ENCODE results near the gene UBE2Q2.

Gene UBE2Q2

GRCh38 chr15:75830910-75831805 is 12.1 kb upstream of the UBE2Q2 start:
- H3K36me3 ChIP-seq (ENCODE audit: insufficient read depth, low read length), result no peaks in the 10 kb centered on the region
- no peaks in the 10 kb centered on the region for H3K27me3 ChIP-seq (ENCODE audit: control insufficient read depth, insufficient read depth, low read length)
- no peak overlapping the region for H3K4me2 ChIP-seq (ENCODE audit: low read length)
- H3K9me3 ChIP-seq (replicated peaks; ENCODE audit: low read length), result no peaks in the 10 kb centered on the region
- H3K4me1 ChIP-seq (ENCODE audit: control insufficient read depth, insufficient read depth, low read length), result peaks cover 7% of the 10 kb centered on the region
- no peak overlapping the region for H3K4me3 ChIP-seq (ENCODE audit: low read length)
- no peak overlapping the region for H3K9ac ChIP-seq (ENCODE audit: low read depth, low read length)

GRCh38 chr15:75831806-75832102 is 11.5 kb upstream of the UBE2Q2 start:
- Histone ChIP-seq H3K9ac (ENCODE audit: low read depth, low read length) (no peak overlapping the region), H3K36me3 (ENCODE audit: insufficient read depth, low read length) (no peaks in the 10 kb centered on the region), H3K4me1 (ENCODE audit: control insufficient read depth, insufficient read depth, low read length) (peaks cover 13% of the 10 kb centered on the region), H3K27me3 (ENCODE audit: control insufficient read depth, insufficient read depth, low read length) (no peaks in the 10 kb centered on the region), H3K9me3 (replicated peaks; ENCODE audit: low read length) (no peaks in the 10 kb centered on the region), H3K4me3 (ENCODE audit: low read length) (no peak overlapping the region), H3K4me2 (ENCODE audit: low read length) (no peak overlapping the region)

GRCh38 chr15:75832114-75832513 is 11.1 kb upstream of the UBE2Q2 start:
- H3K4me2 ChIP-seq (ENCODE audit: low read length), result no peak overlapping the region

GRCh38 chr15:75834021-75834420 is 9.2 kb upstream of the UBE2Q2 start:
- Histone ChIP-seq H3K4me2 (ENCODE audit: low read length) (no peak overlapping the region), H3K9ac (ENCODE audit: low read depth, low read length) (no peak overlapping the region), H3K4me1 (ENCODE audit: control insufficient read depth, insufficient read depth, low read length) (peaks cover 16% of the 10 kb centered on the region), H3K4me3 (ENCODE audit: low read length) (no peak overlapping the region), H3K36me3 (ENCODE audit: insufficient read depth, low read length) (no peaks in the 10 kb centered on the region), H3K27me3 (ENCODE audit: control insufficient read depth, insufficient read depth, low read length) (no peaks in the 10 kb centered on the region), H3K9me3 (replicated peaks; ENCODE audit: low read length) (no peaks in the 10 kb centered on the region)

More at GRCh38 chr15:75832114-75832513, 11.1 kb upstream of the UBE2Q2 start:
- Histone ChIP-seq H3K4me1 (ENCODE audit: control insufficient read depth, insufficient read depth, low read length) (peaks cover 17% of the 10 kb centered on the region), H3K9me3 (replicated peaks; ENCODE audit: low read length) (no peaks in the 10 kb centered on the region), H3K27me3 (ENCODE audit: control insufficient read depth, insufficient read depth, low read length) (no peaks in the 10 kb centered on the region), H3K4me3 (ENCODE audit: low read length) (no peak overlapping the region), H3K36me3 (ENCODE audit: insufficient read depth, low read length) (no peaks in the 10 kb centered on the region), H3K9ac (ENCODE audit: low read depth, low read length) (no peak overlapping the region)

GRCh38 chr15:75835990-75836958 is 7.0 kb upstream of the UBE2Q2 start:
- Histone ChIP-seq H3K9ac (ENCODE audit: low read depth, low read length) (no peak overlapping the region), H3K27me3 (ENCODE audit: control insufficient read depth, insufficient read depth, low read length) (no peaks in the 10 kb centered on the region), H3K4me3 (ENCODE audit: low read length) (no peak overlapping the region), H3K9me3 (replicated peaks; ENCODE audit: low read length) (no peaks in the 10 kb centered on the region), H3K4me2 (ENCODE audit: low read length) (peak overlapping the region; percentile 30), H3K4me1 (ENCODE audit: control insufficient read depth, insufficient read depth, low read length) (peaks cover 16% of the 10 kb centered on the region), H3K36me3 (ENCODE audit: insufficient read depth, low read length) (no peaks in the 10 kb centered on the region)

- H3K36me3 ChIP-seq (ENCODE audit: insufficient read depth, low read length), result no peaks in the 10 kb centered on the region
- peaks cover 16% of the 10 kb centered on the region for H3K4me1 ChIP-seq (ENCODE audit: control insufficient read depth, insufficient read depth, low read length)
- H3K9ac ChIP-seq (ENCODE audit: low read depth, low read length), result peak overlapping the region; percentile 39
- no peak overlapping the region for H3K4me3 ChIP-seq (ENCODE audit: low read length)
- H3K27me3 ChIP-seq (ENCODE audit: control insufficient read depth, insufficient read depth, low read length), result no peaks in the 10 kb centered on the region
- H3K4me2 ChIP-seq (ENCODE audit: low read length), result peak overlapping the region; percentile 30
- H3K9me3 ChIP-seq (replicated peaks; ENCODE audit: low read length), result no peaks in the 10 kb centered on the region
Observed at GRCh38 chr15:75836959-75837334, 6.3 kb upstream of the UBE2Q2 start.

GRCh38 chr15:75840659-75841058 is 2.6 kb upstream of the UBE2Q2 start:
- Histone ChIP-seq H3K4me2 (ENCODE audit: low read length) (no peak overlapping the region), H3K4me3 (ENCODE audit: low read length) (no peak overlapping the region), H3K4me1 (ENCODE audit: control insufficient read depth, insufficient read depth, low read length) (peaks cover 26% of the 10 kb centered on the region), H3K9me3 (replicated peaks; ENCODE audit: low read length) (no peaks in the 10 kb centered on the region), H3K9ac (ENCODE audit: low read depth, low read length) (no peak overlapping the region), H3K27me3 (ENCODE audit: control insufficient read depth, insufficient read depth, low read length) (no peaks in the 10 kb centered on the region), H3K36me3 (ENCODE audit: insufficient read depth, low read length) (peaks cover 4% of the 10 kb centered on the region)

GRCh38 chr15:75841626-75842025 is 1.6 kb upstream of the UBE2Q2 start:
- Histone ChIP-seq H3K36me3 (ENCODE audit: insufficient read depth, low read length) (peaks cover 5% of the 10 kb centered on the region), H3K27me3 (ENCODE audit: control insufficient read depth, insufficient read depth, low read length) (no peaks in the 10 kb centered on the region), H3K9ac (ENCODE audit: low read depth, low read length) (no peak overlapping the region), H3K9me3 (replicated peaks; ENCODE audit: low read length) (no peaks in the 10 kb centered on the region), H3K4me3 (ENCODE audit: low read length) (no peak overlapping the region), H3K4me2 (ENCODE audit: low read length) (no peak overlapping the region), H3K4me1 (ENCODE audit: control insufficient read depth, insufficient read depth, low read length) (peaks cover 20% of the 10 kb centered on the region)

- H3K4me2 ChIP-seq (ENCODE audit: low read length), result peak overlapping the region; percentile 94
- H3K9ac ChIP-seq (ENCODE audit: low read depth, low read length), result peak overlapping the region; percentile 95
- peaks cover 17% of the 10 kb centered on the region for H3K4me1 ChIP-seq (ENCODE audit: control insufficient read depth, insufficient read depth, low read length)
- H3K4me3 ChIP-seq (ENCODE audit: low read length), result peak overlapping the region; percentile 86
- no peaks in the 10 kb centered on the region for H3K27me3 ChIP-seq (ENCODE audit: control insufficient read depth, insufficient read depth, low read length)
- no peaks in the 10 kb centered on the region for H3K9me3 ChIP-seq (replicated peaks; ENCODE audit: low read length)
- peaks cover 6% of the 10 kb centered on the region for H3K36me3 ChIP-seq (ENCODE audit: insufficient read depth, low read length)
Observed at GRCh38 chr15:75843678-75844581, 683 bp downstream of the UBE2Q2 start.

- peak overlapping the region; percentile 95 for H3K9ac ChIP-seq (ENCODE audit: low read depth, low read length)
- H3K9me3 ChIP-seq (replicated peaks; ENCODE audit: low read length), result no peaks in the 10 kb centered on the region
- no peaks in the 10 kb centered on the region for H3K27me3 ChIP-seq (ENCODE audit: control insufficient read depth, insufficient read depth, low read length)
- H3K4me3 ChIP-seq (ENCODE audit: low read length), result peak overlapping the region; percentile 86
- peak overlapping the region; percentile 94 for H3K4me2 ChIP-seq (ENCODE audit: low read length)
- peaks cover 17% of the 10 kb centered on the region for H3K4me1 ChIP-seq (ENCODE audit: control insufficient read depth, insufficient read depth, low read length)
- H3K36me3 ChIP-seq (ENCODE audit: insufficient read depth, low read length), result peaks cover 12% of the 10 kb centered on the region
Observed at GRCh38 chr15:75844629-75845335, 1.5 kb downstream of the UBE2Q2 start.

Data from skeletal muscle satellite cell (primary cell).